ENCODE results near the gene CCL8.
"Not testable (repeated sequence)": the region's sequence is repeated elsewhere in the genome, so short reads cannot be mapped to it uniquely, and the experiment has no call there.

Gene CCL8

GRCh38 chr17:34314279-34314678, 5.0 kb upstream of the CCL8 start:
- DNase-seq (ENCODE audit: low spot score), result no peak

GRCh38 chr17:34318474-34318873, 761 bp upstream of the CCL8 start:
- DNase-seq (ENCODE audit: low spot score), result peak; percentile 5

- DNase-seq (ENCODE audit: low spot score), result no peak
These were observed 2.7 kb downstream of the CCL8 start for GRCh38 chr17:34321964-34322363.

- DNase-seq (ENCODE audit: low spot score), result not testable (repeated sequence)
These were observed 8.3 kb downstream of the CCL8 start for GRCh38 chr17:34327580-34327979.

GRCh38 chr17:34337701-34338100, 18.5 kb downstream of the CCL8 start:
- no peak for DNase-seq (ENCODE audit: low spot score)

- no peak for DNase-seq (ENCODE audit: low spot score)
These were observed 20.0 kb downstream of the CCL8 start for GRCh38 chr17:34339138-34339770.

GRCh38 chr17:34341916-34342315, 22.7 kb downstream of the CCL8 start:
- no peak for DNase-seq (ENCODE audit: low spot score)

GRCh38 chr17:34347063-34347462, 27.8 kb downstream of the CCL8 start:
- no peak for DNase-seq (ENCODE audit: low spot score)

- DNase-seq (ENCODE audit: low spot score), result no peak
These were observed 30.5 kb downstream of the CCL8 start for GRCh38 chr17:34349751-34350150.

GRCh38 chr17:34351096-34351495, 31.9 kb downstream of the CCL8 start:
- DNase-seq (ENCODE audit: low spot score), result no peak

- DNase-seq (ENCODE audit: low spot score), result no peak
These were observed 33.0 kb downstream of the CCL8 start for GRCh38 chr17:34352191-34352590.

GRCh38 chr17:34354637-34355036, 35.4 kb downstream of the CCL8 start:
- DNase-seq (ENCODE audit: low spot score), result no peak

GRCh38 chr17:34356194-34356593, 37.0 kb downstream of the CCL8 start, which contains the start of gene CCL13:
Gene CCL13, plus strand, starts transcription at chr17:34356480. Its CDS starts 47 bp downstream, at chr17:34356527.
- no peak for DNase-seq (ENCODE audit: low spot score)

- DNase-seq (ENCODE audit: low spot score), result no peak
These were observed 38.2 kb downstream of the CCL8 start for GRCh38 chr17:34357398-34357797.

- no peak for DNase-seq (ENCODE audit: low spot score)
These were observed 39.4 kb downstream of the CCL8 start for GRCh38 chr17:34358631-34359030.

GRCh38 chr17:34360601-34361270, 41.5 kb downstream of the CCL8 start:
- no peak for DNase-seq (ENCODE audit: low spot score)

- DNase-seq (ENCODE audit: low spot score), result peak; percentile 83
These were observed 42.3 kb downstream of the CCL8 start for GRCh38 chr17:34361478-34362061.

GRCh38 chr17:34363183-34363661, 44.0 kb downstream of the CCL8 start, which contains the start of gene CCL1:
Gene CCL1, minus strand, starts transcription at chr17:34363233. Its CDS starts 72 bp downstream, at chr17:34363161.
- DNase-seq (ENCODE audit: low spot score), result no peak

- no peak for DNase-seq (ENCODE audit: low spot score)
These were observed 45.5 kb downstream of the CCL8 start for GRCh38 chr17:34364751-34365150.

GRCh38 chr17:34365340-34365739, 46.1 kb downstream of the CCL8 start:
- no peak for DNase-seq (ENCODE audit: low spot score)

- no peak for DNase-seq (ENCODE audit: low spot score)
These were observed 46.8 kb downstream of the CCL8 start for GRCh38 chr17:34366010-34366409.

- no peak for DNase-seq (ENCODE audit: low spot score)
These were observed 47.4 kb downstream of the CCL8 start for GRCh38 chr17:34366529-34367107.

Measured in cerebellar cortex (tissue), 1 donor.